ENCODE measurements around the gene RAB15.

- TF ChIP-seq CTCF (IDR thresholded peaks at IDR 0.05): no peak
- no peak for TF ChIP-seq EP300 (IDR thresholded peaks at IDR 0.05)
- no peak for TF ChIP-seq POLR2AphosphoS5 (IDR thresholded peaks at IDR 0.05)
- no peak for TF ChIP-seq POLR2A (IDR thresholded peaks at IDR 0.05)
Observed at GRCh38 chr14:64928239-64929013, 43.7 kb downstream of the RAB15 start.
